GM21529 (cell line): Measurements from ENCODE around the gene RNF141.

Experiments
- ATAC-seq: cut with Tn5 transposase; IDR thresholded peaks from one replicate; pipeline ENCODE4 v1.9.1; 2021; ENCODE audit not compliant: unreplicated experiment

The RNF141 gene

GRCh38 chr11:10526974-10527918, 13.7 kb downstream of the RNF141 start:
- peak; percentile 88 for ATAC-seq

- ATAC-seq = no peak
These were observed 16.5 kb downstream of the RNF141 start for GRCh38 chr11:10524471-10524870.

- ATAC-seq = no peak
These were observed 18.1 kb downstream of the RNF141 start for GRCh38 chr11:10522921-10523320.

GRCh38 chr11:10522276-10522675, 18.7 kb downstream of the RNF141 start:
- ATAC-seq = no peak

- no peak for ATAC-seq
These were observed 20.4 kb downstream of the RNF141 start for GRCh38 chr11:10520562-10520961.

GRCh38 chr11:10519630-10520029, 21.4 kb downstream of the RNF141 start:
- no peak for ATAC-seq

GRCh38 chr11:10518891-10519290, 22.1 kb downstream of the RNF141 start:
- no peak for ATAC-seq

GRCh38 chr11:10518123-10518522, 22.9 kb downstream of the RNF141 start:
- no peak for ATAC-seq

GRCh38 chr11:10515418-10515817, 25.6 kb downstream of the RNF141 start:
- no peak for ATAC-seq

GRCh38 chr11:10514709-10515108, 26.3 kb downstream of the RNF141 start:
- no peak for ATAC-seq

GRCh38 chr11:10514202-10514601, 26.8 kb downstream of the RNF141 start:
- no peak for ATAC-seq

GRCh38 chr11:10511181-10511621, 29.8 kb downstream of the RNF141 start:
- ATAC-seq = no peak

GRCh38 chr11:10506008-10506370, 35.0 kb downstream of the RNF141 start:
- no peak for ATAC-seq

- ATAC-seq = no peak
These were observed 35.5 kb downstream of the RNF141 start for GRCh38 chr11:10505278-10506007.

- no peak for ATAC-seq
These were observed 36.5 kb downstream of the RNF141 start for GRCh38 chr11:10504490-10504889.

- no peak for ATAC-seq
These were observed 37.1 kb downstream of the RNF141 start for GRCh38 chr11:10503777-10504480.

- ATAC-seq = no peak
These were observed 37.8 kb downstream of the RNF141 start for GRCh38 chr11:10503221-10503620.

- no peak for ATAC-seq
These were observed 38.2 kb downstream of the RNF141 start for GRCh38 chr11:10502770-10503169.

- no peak for ATAC-seq
These were observed 38.8 kb downstream of the RNF141 start for GRCh38 chr11:10502065-10502680.

GRCh38 chr11:10500757-10501684, 40.0 kb downstream of the RNF141 start:
- no peak for ATAC-seq
